Uterus (tissue), 4 donors: ENCODE data around the gene MCU. TPM values are rescaled to one million over a fixed set of nuclear protein-coding genes. Genes with fewer than 3 reads are reported as not detected.
"Not testable (repeated sequence)": the region's sequence is repeated elsewhere in the genome, so short reads cannot be mapped to it uniquely, and the experiment has no call there.

ENCODE experiments used
- DNase-seq, 2 donors: peaks; one replicate each; pipeline ENCODE4 v3.0.0-alpha.2; 2019 to 2020
- H3K27ac ChIP-seq, 2 donors: fragments of 200-600 bp; sonication (generic); 1 replicate in 1 of 2; 2 replicates in 1 of 2; pipeline ENCODE4 v1.5.1; 2016 to 2018
- H3K27me3 ChIP-seq, 2 donors: fragments of 200-600 bp; sonication (generic); one replicate each; pipeline ENCODE4 v1.5.1; 2018 to 2019; ENCODE audit warnings: control low read depth in 1 of 2
- H3K36me3 ChIP-seq, 2 donors: fragments of 200-600 bp; sonication (generic); one replicate each; pipeline ENCODE4 v1.5.1; 2019; ENCODE audit warnings: control low read depth in 1 of 2
- H3K4me1 ChIP-seq, 2 donors: fragments of 200-600 bp; sonication (generic); one replicate each; pipeline ENCODE4 v1.5.1; 2018 to 2019; ENCODE audit warnings: control low read depth in 1 of 2
- H3K4me3 ChIP-seq, 2 donors: fragments of 200-600 bp; sonication (generic); 1 replicate in 1 of 2; 2 replicates in 1 of 2; pipeline ENCODE4 v1.5.1; 2018 to 2019; ENCODE audit warnings: mild to moderate bottlenecking in 1 of 2
- H3K9me3 ChIP-seq, 2 donors: fragments of 200-600 bp; sonication (generic); one replicate each; pipeline ENCODE4 v1.5.1; 2019; ENCODE audit warnings: control low read depth in 1 of 2
- CTCF ChIP-seq, 4 experiments: fragments of 200-600 bp in 2 of 4; fragments of 450-650 bp in 2 of 4; sonication (generic) in 2 of 4; IDR thresholded peaks; one replicate each; pipeline ENCODE4 v1.5.1; 2016 to 2019; ENCODE audit warnings: antibody characterized with exemption in 4 of 4, mild to moderate bottlenecking in 2 of 4, moderate library complexity in 1 of 4
- POLR2A ChIP-seq, 2 donors: fragments of 450-650 bp; IDR thresholded peaks; one replicate each; pipeline ENCODE4 v1.6.1; 2016; ENCODE audit warnings: antibody characterized with exemption in 2 of 2, mild to moderate bottlenecking in 1 of 2, moderate library complexity in 1 of 2
- intact Hi-C: fragments of 100-400 bp; cut with DNase I; formaldehyde crosslinking; loops from one replicate; pipeline ENCODE4 v1.15.1; 2023; ENCODE audit warnings: low total_unique reads
- total RNA-seq, 4 donors: library from RNA; depleted of rRNA in 3 of 4; stranded (reverse); fragments of >200 nt in 3 of 4; gene quantifications; one replicate each; pipeline versions ENCODE4 v1.1.0 to v1.2.4, GENCODE V29; 2014 to 2023
- donor health status: DM: yes; HTN: yes; CAD: no.

MCU gene
- total RNA-seq = 10 to 100 TPM; 13.2 to 35.8 (median 24.6) TPM

DNA sequence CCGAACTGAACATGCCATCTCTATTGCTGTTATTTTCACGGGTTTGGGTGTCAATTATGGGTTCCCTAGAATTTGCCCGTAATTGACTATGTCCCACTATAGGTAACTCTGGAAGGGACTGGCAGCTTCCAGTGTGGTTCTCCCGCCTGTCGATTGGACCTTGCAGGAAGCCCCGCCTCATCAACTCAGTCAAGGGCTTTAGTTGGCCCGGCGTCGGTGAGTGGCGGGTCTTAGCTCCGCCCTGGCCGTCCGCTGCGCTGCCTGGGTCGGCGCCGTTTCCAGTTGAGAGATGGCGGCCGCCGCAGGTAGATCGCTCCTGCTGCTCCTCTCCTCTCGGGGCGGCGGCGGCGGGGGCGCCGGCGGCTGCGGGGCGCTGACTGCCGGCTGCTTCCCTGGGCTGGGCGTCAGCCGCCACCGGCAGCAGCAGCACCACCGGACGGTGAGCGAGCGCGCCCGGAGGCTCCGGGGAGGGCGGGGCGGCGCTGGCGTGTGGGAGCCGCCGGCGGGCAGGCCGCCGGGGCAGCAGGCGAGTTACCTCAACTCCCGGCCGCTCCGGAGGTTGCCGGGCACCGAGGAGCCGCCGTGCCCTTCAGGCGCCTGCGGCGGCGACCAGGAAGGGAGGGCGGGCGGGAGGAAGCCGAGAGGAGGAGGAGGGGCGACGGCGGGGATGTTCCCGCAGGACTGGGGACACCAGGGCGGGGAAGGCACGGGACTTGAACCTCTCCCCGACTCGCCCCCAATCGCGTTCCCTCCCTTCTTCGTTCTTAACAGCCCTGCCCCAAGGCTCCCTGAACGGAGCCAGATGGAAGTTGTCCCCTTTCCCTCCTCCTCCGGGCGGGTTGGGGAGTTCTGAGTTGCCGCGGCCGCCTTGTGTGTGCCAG is at the start of gene MCU:
Gene MCU (plus strand): TSS at position 281 of the 881 bp plus-strand sequence. CDS start 9 bp downstream, at position 290.
- intact Hi-C loops = loop anchor here (10.0 kb wide), 1 partner anchor 143 kb away; no protein-coding TSS in a partner anchor

GRCh38 chr10:72642318-72642717 is 49.6 kb upstream of the MCU start:
- Histone ChIP-seq H3K27ac (no peak overlapping the region), H3K36me3 (no peaks in the 10 kb centered on the region), H3K4me1 (no peaks in the 10 kb centered on the region), H3K9me3 (no peaks in the 10 kb centered on the region), H3K4me3 (no peak overlapping the region), H3K27me3 (no peaks in the 10 kb centered on the region)
- TF ChIP-seq CTCF (IDR thresholded peaks at IDR 0.05) (no peak), POLR2A (IDR thresholded peaks at IDR 0.05) (no peak)
- intact Hi-C loops = no loop called here
- no peak for DNase-seq

More for the DNA sequence above, at the start of gene MCU:
- Histone ChIP-seq H3K4me3 (peak within 1 kb of the TSS; percentile 67 to 88), H3K36me3 (no peaks in the 10 kb centered on the region), H3K9me3 (no peaks in the 10 kb centered on the region), H3K4me1 (no peaks in the 10 kb centered on the region), H3K27me3 (no peaks in the 10 kb centered on the region), H3K27ac (peak within 1 kb of the TSS; percentile 89 to 95)
- DNase-seq = peak; percentile 95
- TF ChIP-seq POLR2A (IDR thresholded peaks at IDR 0.05) = peak; percentile 89 to 98
- peak in 1 of 4 experiments; percentile 17 for TF ChIP-seq CTCF (IDR thresholded peaks at IDR 0.05)

- H3K9me3 ChIP-seq = no peaks in the 10 kb centered on the region
- H3K27ac ChIP-seq = no peak overlapping the region
- no peak overlapping the region for H3K4me3 ChIP-seq
- intact Hi-C loops = no loop called here
- no peak for DNase-seq
- TF ChIP-seq CTCF (IDR thresholded peaks at IDR 0.05) (no peak), POLR2A (IDR thresholded peaks at IDR 0.05) (no peak)
- H3K27me3 ChIP-seq = no peaks in the 10 kb centered on the region
- H3K4me1 ChIP-seq = no peaks in the 10 kb centered on the region
- H3K36me3 ChIP-seq = no peaks in the 10 kb centered on the region
Observed at GRCh38 chr10:72645263-72645858, 46.6 kb upstream of the MCU start.

DNA sequence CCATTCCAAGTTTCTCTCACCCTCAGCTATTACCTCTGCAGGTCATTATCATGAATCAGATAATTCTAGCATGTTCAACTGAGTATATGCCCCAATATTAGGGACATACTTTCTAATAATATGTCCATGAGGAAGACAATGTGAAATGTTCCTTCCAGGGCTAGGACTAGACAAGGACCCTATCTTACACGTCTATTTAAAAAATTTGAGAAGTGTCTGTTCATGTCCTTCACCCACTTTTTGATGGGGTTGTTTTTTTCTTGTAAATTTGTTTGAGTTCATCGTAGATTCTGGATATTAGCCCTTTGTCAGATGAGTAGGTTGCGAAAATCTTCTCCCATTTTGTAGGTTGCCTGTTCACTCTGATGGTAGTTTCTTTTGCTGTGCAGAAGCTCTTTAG is 45.0 kb upstream of the MCU start:
- H3K27ac ChIP-seq, H3K9me3 ChIP-seq, DNase-seq, H3K36me3 ChIP-seq, H3K27me3 ChIP-seq, intact Hi-C loops, H3K4me3 ChIP-seq, H3K4me1 ChIP-seq: not testable (repeated sequence)

DNA sequence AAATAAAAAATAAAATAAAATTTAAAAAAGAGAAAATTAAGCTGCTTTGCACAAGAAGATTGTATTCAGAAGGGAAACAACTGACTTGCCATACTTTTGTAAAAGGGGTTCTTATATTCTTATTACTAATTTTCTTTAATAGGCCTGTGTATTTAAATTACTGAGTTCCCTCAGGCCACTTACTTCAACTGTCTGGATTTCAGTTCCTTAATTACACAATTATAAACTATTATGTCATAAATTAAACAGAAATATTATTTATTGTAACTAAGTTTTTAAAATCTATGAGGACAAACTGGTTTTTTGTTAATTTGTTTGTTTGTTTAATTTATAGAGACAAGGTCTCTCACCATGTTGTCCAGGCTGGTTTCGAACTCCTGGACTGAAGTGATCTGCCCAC is 43.6 kb upstream of the MCU start:
- Histone ChIP-seq H3K9me3 (no peaks in the 10 kb centered on the region), H3K27me3 (no peaks in the 10 kb centered on the region)
- no peak for TF ChIP-seq POLR2A (IDR thresholded peaks at IDR 0.05)
- TF ChIP-seq CTCF (IDR thresholded peaks at IDR 0.05) = no peak

More for the DNA sequence above, 43.6 kb upstream of the MCU start:
- no peak for DNase-seq
- Histone ChIP-seq H3K27ac (no peak overlapping the region), H3K36me3 (no peaks in the 10 kb centered on the region), H3K4me1 (no peaks in the 10 kb centered on the region), H3K4me3 (no peak overlapping the region)
- intact Hi-C loops = no loop called here
